Measurements from ENCODE around the gene EVC. TPM values are rescaled to one million over a fixed set of nuclear protein-coding genes. Genes with fewer than 3 reads are reported as not detected.
"Not testable (repeated sequence)": the region's sequence is repeated elsewhere in the genome, so short reads cannot be mapped to it uniquely, and the experiment has no call there.

Gene EVC
- total and polyA plus RNA-seq, 4 donors, result 9.3 to 58.2 (median 25.0) TPM

GRCh38 chr4:5845035-5845905 lies 134.3 kb downstream of the EVC start:
- Histone ChIP-seq H3K4me1 (ENCODE audit: control insufficient read depth in 1 of 2, insufficient read depth in 2 of 2, low read length in 2 of 2) (no peaks in the 10 kb centered on the region), H3K9me3 (ENCODE audit: control insufficient read depth, low read length) (peaks cover 2% of the 10 kb centered on the region), H3K36me3 (ENCODE audit: control insufficient read depth in 1 of 2, insufficient read depth in 2 of 2, low read length in 1 of 2) (no peaks in the 10 kb centered on the region), H3K27me3 (ENCODE audit: control insufficient read depth in 1 of 2, insufficient read depth in 2 of 2, low read length in 1 of 2) (no peaks in the 10 kb centered on the region), H3K4me3 (ENCODE audit: low read length in 2 of 2) (no peak overlapping the region), H3K27ac (ENCODE audit: low read depth in 1 of 2, low read length in 2 of 2) (no peak overlapping the region)
- DNase-seq, result no peak
- 58 to 60% methylated on average over 13 of the region's 13 CpGs for WGBS, 2 donors
- ATAC-seq (ENCODE audit: low FRiP score), result no peak
- intact Hi-C loops (cut with DNase I), result no loop called here

GRCh38 chr4:5851637-5852301 lies 140.8 kb downstream of the EVC start:
- H3K36me3 ChIP-seq (ENCODE audit: control insufficient read depth in 1 of 2, insufficient read depth in 2 of 2, low read length in 1 of 2), result no peaks in the 10 kb centered on the region
- H3K4me1 ChIP-seq (ENCODE audit: control insufficient read depth in 1 of 2, insufficient read depth in 2 of 2, low read length in 2 of 2), result no peaks in the 10 kb centered on the region
- peaks cover 0 to 1% of the 10 kb centered on the region in 2 donors for H3K27me3 ChIP-seq (ENCODE audit: control insufficient read depth in 1 of 2, insufficient read depth in 2 of 2, low read length in 1 of 2)
- H3K9me3 ChIP-seq (ENCODE audit: control insufficient read depth, low read length), result no peaks in the 10 kb centered on the region
- H3K27ac ChIP-seq (ENCODE audit: low read depth in 1 of 2, low read length in 2 of 2), result no peak overlapping the region
- intact Hi-C loops (cut with DNase I), result no loop called here
- H3K4me3 ChIP-seq (ENCODE audit: low read length in 2 of 2), result no peak overlapping the region
- DNase-seq, result no peak
- no peak for ATAC-seq (ENCODE audit: low FRiP score)
- 75 to 79% methylated on average over 4 of the region's 4 CpGs for WGBS, 2 donors

DNA sequence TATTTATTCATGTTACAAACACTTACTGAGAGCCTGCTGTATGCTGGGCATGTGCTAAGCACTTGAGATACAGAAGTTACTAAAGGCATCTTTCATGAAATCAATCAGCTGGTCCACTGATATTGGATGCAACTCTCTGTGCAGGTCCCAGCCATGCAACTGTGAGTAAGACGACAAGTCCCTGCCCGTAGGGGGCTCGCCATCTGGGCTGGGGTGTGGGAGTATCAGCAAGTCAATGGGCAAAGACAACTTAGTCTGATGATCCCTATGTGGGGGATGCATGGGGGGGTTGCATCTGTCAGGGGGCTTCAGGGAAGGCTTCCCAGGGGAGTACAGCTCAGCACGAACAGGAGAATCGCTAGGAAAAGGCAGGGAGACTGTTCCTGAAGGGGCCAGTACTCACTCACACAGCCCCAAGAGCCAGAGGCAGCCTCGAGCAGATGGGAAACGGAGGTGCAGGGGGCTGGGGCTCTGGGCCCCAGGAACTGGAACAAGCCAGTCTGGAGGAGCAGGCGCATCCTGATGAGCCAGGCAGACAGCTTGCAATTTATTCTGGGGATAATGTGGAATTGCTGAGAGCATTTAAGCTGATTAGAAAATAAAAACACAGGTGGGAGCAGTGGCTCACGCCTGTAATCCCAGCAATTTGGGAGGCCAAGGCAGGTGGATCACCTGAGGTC lies 141.7 kb downstream of the EVC start:
- Histone ChIP-seq H3K9me3 (ENCODE audit: control insufficient read depth, low read length) (no peaks in the 10 kb centered on the region), H3K27ac (ENCODE audit: low read depth in 1 of 2, low read length in 2 of 2) (no peak overlapping the region), H3K4me1 (ENCODE audit: control insufficient read depth in 1 of 2, insufficient read depth in 2 of 2, low read length in 2 of 2) (no peaks in the 10 kb centered on the region), H3K36me3 (ENCODE audit: control insufficient read depth in 1 of 2, insufficient read depth in 2 of 2, low read length in 1 of 2) (no peaks in the 10 kb centered on the region), H3K4me3 (ENCODE audit: low read length in 2 of 2) (no peak overlapping the region), H3K27me3 (ENCODE audit: control insufficient read depth in 1 of 2, insufficient read depth in 2 of 2, low read length in 1 of 2) (peaks cover 0 to 1% of the 10 kb centered on the region in 2 donors)
- ATAC-seq (ENCODE audit: low FRiP score) (no peak), DNase-seq (no peak)
- 75 to 80% methylated on average over 9 of the region's 9 CpGs for WGBS, 2 donors
- intact Hi-C loops (cut with DNase I), result no loop called here

- no peaks in the 10 kb centered on the region for H3K9me3 ChIP-seq (ENCODE audit: control insufficient read depth, low read length)
- H3K4me3 ChIP-seq (ENCODE audit: low read length in 2 of 2), result no peak overlapping the region
- no peak overlapping the region for H3K27ac ChIP-seq (ENCODE audit: low read depth in 1 of 2, low read length in 2 of 2)
- DNase-seq, result no peak
- WGBS, 2 donors, result 93 to 95% methylated on average over 3 of the region's 3 CpGs
- no peak for ATAC-seq (ENCODE audit: low FRiP score)
- peaks cover 0 to 1% of the 10 kb centered on the region in 2 donors for H3K27me3 ChIP-seq (ENCODE audit: control insufficient read depth in 1 of 2, insufficient read depth in 2 of 2, low read length in 1 of 2)
- no peaks in the 10 kb centered on the region for H3K4me1 ChIP-seq (ENCODE audit: control insufficient read depth in 1 of 2, insufficient read depth in 2 of 2, low read length in 2 of 2)
- intact Hi-C loops (cut with DNase I), result no loop called here
- H3K36me3 ChIP-seq (ENCODE audit: control insufficient read depth in 1 of 2, insufficient read depth in 2 of 2, low read length in 1 of 2), result no peaks in the 10 kb centered on the region
Measured at GRCh38 chr4:5854929-5855328, 143.9 kb downstream of the EVC start.

- DNase-seq; H3K9me3 ChIP-seq (ENCODE audit: control insufficient read depth, low read length); intact Hi-C loops (cut with DNase I); H3K36me3 ChIP-seq (ENCODE audit: control insufficient read depth in 1 of 2, insufficient read depth in 2 of 2, low read length in 1 of 2); H3K4me3 ChIP-seq (ENCODE audit: low read length in 2 of 2); ATAC-seq (ENCODE audit: low FRiP score); H3K27me3 ChIP-seq (ENCODE audit: control insufficient read depth in 1 of 2, insufficient read depth in 2 of 2, low read length in 1 of 2); H3K27ac ChIP-seq (ENCODE audit: low read depth in 1 of 2, low read length in 2 of 2); H3K4me1 ChIP-seq (ENCODE audit: control insufficient read depth in 1 of 2, insufficient read depth in 2 of 2, low read length in 2 of 2): not testable (repeated sequence)
- 96 to 100% methylated on average over 3 of the region's 3 CpGs for WGBS, 2 donors
Measured at GRCh38 chr4:5856362-5856761, 145.4 kb downstream of the EVC start.

- Histone ChIP-seq H3K36me3 (ENCODE audit: control insufficient read depth in 1 of 2, insufficient read depth in 2 of 2, low read length in 1 of 2) (no peaks in the 10 kb centered on the region), H3K4me3 (ENCODE audit: low read length in 2 of 2) (no peak overlapping the region), H3K4me1 (ENCODE audit: control insufficient read depth in 1 of 2, insufficient read depth in 2 of 2, low read length in 2 of 2) (no peaks in the 10 kb centered on the region), H3K27ac (ENCODE audit: low read depth in 1 of 2, low read length in 2 of 2) (no peak overlapping the region), H3K27me3 (ENCODE audit: control insufficient read depth in 1 of 2, insufficient read depth in 2 of 2, low read length in 1 of 2) (no peaks in the 10 kb centered on the region), H3K9me3 (ENCODE audit: control insufficient read depth, low read length) (no peaks in the 10 kb centered on the region)
- no peak for DNase-seq
- intact Hi-C loops (cut with DNase I), result no loop called here
- WGBS, 2 donors, result 87 to 98% methylated on average over 2 of the region's 2 CpGs
- no peak for ATAC-seq (ENCODE audit: low FRiP score)
Measured at GRCh38 chr4:5857199-5857598, 146.2 kb downstream of the EVC start.

- 83 to 84% methylated on average over 16 of the region's 16 CpGs for WGBS, 2 donors
- DNase-seq (no peak), ATAC-seq (ENCODE audit: low FRiP score) (no peak)
- no peak overlapping the region for H3K27ac ChIP-seq (ENCODE audit: low read depth in 1 of 2, low read length in 2 of 2)
- H3K36me3 ChIP-seq (ENCODE audit: control insufficient read depth in 1 of 2, insufficient read depth in 2 of 2, low read length in 1 of 2), result no peaks in the 10 kb centered on the region
- H3K27me3 ChIP-seq (ENCODE audit: control insufficient read depth in 1 of 2, insufficient read depth in 2 of 2, low read length in 1 of 2), result no peaks in the 10 kb centered on the region
- intact Hi-C loops (cut with DNase I), result no loop called here
- H3K4me1 ChIP-seq (ENCODE audit: control insufficient read depth in 1 of 2, insufficient read depth in 2 of 2, low read length in 2 of 2), result no peaks in the 10 kb centered on the region
- H3K9me3 ChIP-seq (ENCODE audit: control insufficient read depth, low read length), result no peaks in the 10 kb centered on the region
- no peak overlapping the region for H3K4me3 ChIP-seq (ENCODE audit: low read length in 2 of 2)
Measured at GRCh38 chr4:5858020-5858769, 147.2 kb downstream of the EVC start.

GRCh38 chr4:5863461-5864113 lies 152.6 kb downstream of the EVC start:
- Histone ChIP-seq H3K36me3 (ENCODE audit: control insufficient read depth in 1 of 2, insufficient read depth in 2 of 2, low read length in 1 of 2) (no peaks in the 10 kb centered on the region), H3K27me3 (ENCODE audit: control insufficient read depth in 1 of 2, insufficient read depth in 2 of 2, low read length in 1 of 2) (no peaks in the 10 kb centered on the region), H3K9me3 (ENCODE audit: control insufficient read depth, low read length) (no peaks in the 10 kb centered on the region), H3K4me1 (ENCODE audit: control insufficient read depth in 1 of 2, insufficient read depth in 2 of 2, low read length in 2 of 2) (no peaks in the 10 kb centered on the region), H3K27ac (ENCODE audit: low read depth in 1 of 2, low read length in 2 of 2) (no peak overlapping the region), H3K4me3 (ENCODE audit: low read length in 2 of 2) (no peak overlapping the region)
- no peak for DNase-seq
- 58 to 61% methylated on average over 15 of the region's 15 CpGs for WGBS, 2 donors
- intact Hi-C loops (cut with DNase I), result no loop called here
- ATAC-seq (ENCODE audit: low FRiP score), result no peak
